ENCODE results near the gene RGS14. TPM values are rescaled to one million over a fixed set of nuclear protein-coding genes. Genes with fewer than 3 reads are reported as not detected.

RGS14 gene
- polyA plus RNA-seq, 1 donor (not counting 4 experiments of a cell fraction or from before 2014, with no cell fraction given): 8.6 TPM

DNA sequence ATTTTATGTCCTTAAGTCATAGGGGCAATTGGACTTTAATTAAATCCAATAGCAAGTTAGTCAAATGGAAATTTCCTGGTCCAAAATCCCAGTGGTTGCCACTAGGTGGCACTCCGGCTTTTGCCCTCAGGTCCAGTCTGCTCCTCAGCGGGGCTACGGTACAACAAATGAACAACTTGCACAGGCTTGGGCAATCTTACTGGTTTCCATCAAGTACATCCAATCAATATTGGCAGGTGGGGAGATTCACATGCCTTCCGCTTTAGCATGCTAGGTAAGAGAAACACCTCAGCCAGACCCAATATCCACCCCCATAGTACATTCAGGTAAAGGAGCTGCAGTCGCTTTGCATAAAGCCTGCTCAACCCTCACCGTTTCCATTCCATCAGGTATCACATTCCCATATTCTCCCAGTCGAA is 39.8 kb upstream of the RGS14 start:
- no peak overlapping the region for H3K27ac ChIP-seq (ENCODE audit: control insufficient read depth, insufficient read depth, low read length)
- dilution Hi-C loops (cut with MboI; ENCODE audit: extremely low pct_ligation_motif_present, low sequenced_read_pairs): no loop called here
- H3K9me1 ChIP-seq (ENCODE audit: control insufficient read depth, extremely low read depth, insufficient read depth, low read length): peaks cover 3% of the 10 kb centered on the region
- H3K4me1 ChIP-seq (ENCODE audit: control insufficient read depth, extremely low read depth, insufficient read depth, low read length): peaks cover under 1% of the 10 kb centered on the region
- TF ChIP-seq, protein P1, sequence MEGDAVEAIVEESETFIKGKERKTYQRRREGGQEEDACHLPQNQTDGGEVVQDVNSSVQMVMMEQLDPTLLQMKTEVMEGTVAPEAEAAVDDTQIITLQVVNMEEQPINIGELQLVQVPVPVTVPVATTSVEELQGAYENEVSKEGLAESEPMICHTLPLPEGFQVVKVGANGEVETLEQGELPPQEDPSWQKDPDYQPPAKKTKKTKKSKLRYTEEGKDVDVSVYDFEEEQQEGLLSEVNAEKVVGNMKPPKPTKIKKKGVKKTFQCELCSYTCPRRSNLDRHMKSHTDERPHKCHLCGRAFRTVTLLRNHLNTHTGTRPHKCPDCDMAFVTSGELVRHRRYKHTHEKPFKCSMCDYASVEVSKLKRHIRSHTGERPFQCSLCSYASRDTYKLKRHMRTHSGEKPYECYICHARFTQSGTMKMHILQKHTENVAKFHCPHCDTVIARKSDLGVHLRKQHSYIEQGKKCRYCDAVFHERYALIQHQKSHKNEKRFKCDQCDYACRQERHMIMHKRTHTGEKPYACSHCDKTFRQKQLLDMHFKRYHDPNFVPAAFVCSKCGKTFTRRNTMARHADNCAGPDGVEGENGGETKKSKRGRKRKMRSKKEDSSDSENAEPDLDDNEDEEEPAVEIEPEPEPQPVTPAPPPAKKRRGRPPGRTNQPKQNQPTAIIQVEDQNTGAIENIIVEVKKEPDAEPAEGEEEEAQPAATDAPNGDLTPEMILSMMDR (optimal IDR thresholded peaks at IDR 0.05 in 1 of 3, IDR thresholded peaks at IDR 0.05 in 1 of 3, conservative IDR thresholded peaks at IDR 0.05 in 1 of 3; ENCODE audit: extremely low read depth in 1 of 3, insufficient read depth in 2 of 3, low read length in 3 of 3): peak; percentile 82 to 93 (median 88)
- TF ChIP-seq EZH2 (IDR thresholded peaks at IDR 0.05; ENCODE audit: low read length): no peak
- no peak overlapping the region for H3K4me2 ChIP-seq (ENCODE audit: control insufficient read depth, extremely low read depth, insufficient read depth, low read depth, low read length)
- H3K79me2 ChIP-seq (ENCODE audit: control insufficient read depth, insufficient read depth, low read length): no peaks in the 10 kb centered on the region
- H3K27me3 ChIP-seq (ENCODE audit: control insufficient read depth, extremely low read depth, insufficient read depth, low read length): no peaks in the 10 kb centered on the region
- H3K9me3 ChIP-seq (ENCODE audit: control insufficient read depth, low read depth, low read length): no peaks in the 10 kb centered on the region
- no peak overlapping the region for H3K4me3 ChIP-seq (ENCODE audit: control insufficient read depth in 2 of 3, extremely low read depth in 1 of 3, insufficient read depth in 2 of 3, low read depth in 1 of 3, low read length in 3 of 3)
- H4K20me1 ChIP-seq (ENCODE audit: control insufficient read depth, extremely low read depth, insufficient read depth, low read length): no peaks in the 10 kb centered on the region
- FAIRE-seq (peak; percentile 72), DNase-seq (ENCODE audit: low read depth, low spot score) (peak; percentile 50)
- peaks cover 0 to 3% of the 10 kb centered on the region in 2 experiments for H3K36me3 ChIP-seq (ENCODE audit: control insufficient read depth in 2 of 2, extremely low read depth in 1 of 2, insufficient read depth in 2 of 2, low read length in 2 of 2)
- no peak overlapping the region for H2AFZ ChIP-seq (ENCODE audit: control insufficient read depth, low read length)
- H3K9ac ChIP-seq (ENCODE audit: control insufficient read depth, extremely low read depth, insufficient read depth, low read length): no peak overlapping the region

DNA sequence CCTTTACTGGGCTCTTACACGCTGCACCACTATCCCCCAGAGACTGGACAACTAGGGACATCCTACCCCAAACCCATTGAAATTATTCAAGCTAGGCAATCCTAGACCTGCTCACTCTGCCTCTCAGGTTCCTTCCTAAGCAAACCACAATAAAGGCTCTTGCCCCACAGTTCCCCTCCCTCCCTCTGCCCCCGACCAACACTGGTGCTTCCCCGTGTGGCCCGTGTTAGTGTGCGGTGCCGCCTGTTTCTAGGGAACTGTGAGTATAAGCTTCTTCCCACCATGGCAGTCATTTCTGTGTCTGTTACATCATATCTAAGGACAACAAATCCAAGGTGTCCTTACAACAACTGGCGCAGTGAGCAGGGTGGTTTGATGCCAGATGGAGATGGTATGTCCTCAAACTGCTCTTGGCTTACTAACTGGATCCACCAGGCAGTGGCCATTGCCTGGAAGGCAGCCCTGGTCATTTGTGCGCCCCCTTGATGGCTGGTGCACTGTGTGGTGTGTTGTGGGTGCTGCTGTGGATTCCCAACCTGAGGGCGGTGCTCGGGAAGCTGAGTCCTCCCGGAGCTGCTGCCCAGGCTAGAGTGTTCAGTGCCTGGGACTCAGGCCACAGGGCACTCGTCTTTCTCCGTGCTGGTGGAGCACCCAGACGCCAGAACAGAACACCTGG is 37.7 kb upstream of the RGS14 start:
- Histone ChIP-seq H3K36me3 (ENCODE audit: control insufficient read depth in 2 of 2, extremely low read depth in 1 of 2, insufficient read depth in 2 of 2, low read length in 2 of 2) (peaks cover 0 to 3% of the 10 kb centered on the region in 2 experiments), H3K79me2 (ENCODE audit: control insufficient read depth, insufficient read depth, low read length) (no peaks in the 10 kb centered on the region), H3K9me1 (ENCODE audit: control insufficient read depth, extremely low read depth, insufficient read depth, low read length) (peaks cover 3% of the 10 kb centered on the region), H3K4me1 (ENCODE audit: control insufficient read depth, extremely low read depth, insufficient read depth, low read length) (no peaks in the 10 kb centered on the region), H3K9ac (ENCODE audit: control insufficient read depth, extremely low read depth, insufficient read depth, low read length) (no peak overlapping the region), H3K4me3 (ENCODE audit: control insufficient read depth in 2 of 3, extremely low read depth in 1 of 3, insufficient read depth in 2 of 3, low read depth in 1 of 3, low read length in 3 of 3) (no peak overlapping the region), H4K20me1 (ENCODE audit: control insufficient read depth, extremely low read depth, insufficient read depth, low read length) (no peaks in the 10 kb centered on the region), H3K9me3 (ENCODE audit: control insufficient read depth, low read depth, low read length) (no peaks in the 10 kb centered on the region), H3K27ac (ENCODE audit: control insufficient read depth, insufficient read depth, low read length) (no peak overlapping the region), H3K4me2 (ENCODE audit: control insufficient read depth, extremely low read depth, insufficient read depth, low read depth, low read length) (no peak overlapping the region), H3K27me3 (ENCODE audit: control insufficient read depth, extremely low read depth, insufficient read depth, low read length) (no peaks in the 10 kb centered on the region), H2AFZ (ENCODE audit: control insufficient read depth, low read length) (no peak overlapping the region)
- no peak for DNase-seq (ENCODE audit: low read depth, low spot score)
- no peak for FAIRE-seq
- TF ChIP-seq, protein P1 (optimal IDR thresholded peaks at IDR 0.05 in 1 of 3, IDR thresholded peaks at IDR 0.05 in 1 of 3, conservative IDR thresholded peaks at IDR 0.05 in 1 of 3; ENCODE audit: extremely low read depth in 1 of 3, insufficient read depth in 2 of 3, low read length in 3 of 3): no peak
- TF ChIP-seq EZH2 (IDR thresholded peaks at IDR 0.05; ENCODE audit: low read length): no peak
- dilution Hi-C loops (cut with MboI; ENCODE audit: extremely low pct_ligation_motif_present, low sequenced_read_pairs): no loop called here
